ENCODE data around the gene SPP1.

SPP1 gene

GRCh38 chr4:88027611-88028608, 52.4 kb downstream of the SPP1 start:
- no peak for DNase-seq

GRCh38 chr4:88028946-88029345, 53.4 kb downstream of the SPP1 start:
- no peak for DNase-seq

DNA sequence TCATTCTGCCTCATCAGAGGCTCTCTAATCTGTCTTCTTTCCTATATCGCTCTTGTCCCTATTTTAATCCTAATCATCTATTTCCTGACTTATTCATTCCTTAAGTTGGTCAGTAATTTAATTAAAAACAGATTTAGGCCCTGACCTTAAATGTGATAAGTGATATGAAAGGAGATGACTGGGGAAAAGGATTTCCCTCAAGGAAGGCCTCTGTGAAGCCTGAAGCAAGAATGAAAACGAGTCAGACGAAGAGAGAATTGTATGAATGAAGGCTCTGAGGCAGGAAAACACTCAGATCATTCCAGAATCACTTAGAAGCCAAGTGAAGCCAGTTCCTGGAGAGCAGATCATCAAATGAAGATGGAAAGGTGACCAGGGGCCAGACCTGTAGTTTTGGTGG, 54.0 kb downstream of the SPP1 start:
- DNase-seq = no peak

GRCh38 chr4:88030565-88031310, 55.2 kb downstream of the SPP1 start:
- no peak for DNase-seq

Data from stimulated activated naive CD4-positive, alpha-beta T cell (primary cell).